ENCODE measurements around the gene ME1. TPM values are rescaled to one million over a fixed set of nuclear protein-coding genes. Genes with fewer than 3 reads are reported as not detected.

The ME1 gene
- polyA plus RNA-seq, 2 of the 4 experiments (the other 2 are of a cell fraction) = 59.1 to 60.6 TPM

GRCh38 chr6:83215131-83216047 lies 215.5 kb downstream of the ME1 start:
- no peaks in the 10 kb centered on the region for H3K4me1 ChIP-seq
- H3K4me2 ChIP-seq = no peak overlapping the region
- 47% methylated on average over 7 of the region's 7 CpGs for WGBS (ENCODE audit: missing lambda C conversion rate)
- DNase-seq (ENCODE audit: low read depth in 1 of 2, low spot score in 1 of 2) (peak; percentile 10 to 53), ATAC-seq (peak; percentile 93 to 95), FAIRE-seq (no peak)
- ChIA-PET POLR2A (no interaction called here), CTCF (interaction anchor here (0.6 to 4.0 kb wide), 16 partner anchors 9 to 387 kb away, joined by 3 to 38 read pairs (median 5); partner anchors contain the start of genes DOP1A, PRSS35 and UBE3D)
- H3K9me3 ChIP-seq = no peaks in the 10 kb centered on the region
- H3K4me3 ChIP-seq = no peak overlapping the region
- TF ChIP-seq RAD21 (conservative IDR thresholded peaks at IDR 0.05 in 1 of 2, IDR thresholded peaks at IDR 0.05 in 1 of 2) = peak; percentile 42 to 50; a peak in 4 of 5 replicates
- TF ChIP-seq SMC3 (IDR thresholded peaks at IDR 0.05) = 0 out of 3 replicates have a peak, but pooled peaks have one; percentile 35
- no peak for TF ChIP-seq RFX5 (IDR thresholded peaks at IDR 0.05)
- TF ChIP-seq CTCF (IDR thresholded peaks at IDR 0.05) = peak; percentile 56
- H3K27ac ChIP-seq = no peak overlapping the region

GRCh38 chr6:83202031-83202430 lies 228.8 kb downstream of the ME1 start:
- DNase-seq (ENCODE audit: low read depth in 1 of 2, low spot score in 1 of 2) = no peak
- CTCF ChIA-PET = no interaction called here
- POLR2A ChIA-PET = no interaction called here
- no peak overlapping the region for H3K4me3 ChIP-seq
- WGBS (ENCODE audit: missing lambda C conversion rate) = 77% methylated on average over 4 of the region's 4 CpGs
- no peaks in the 10 kb centered on the region for H3K4me1 ChIP-seq
- no peak overlapping the region for H3K4me2 ChIP-seq
- TF ChIP-seq JUN (IDR thresholded peaks at IDR 0.05) = no peak
- no peak for TF ChIP-seq EHF (CRISPR knock-in tag; IDR thresholded peaks at IDR 0.05)
- no peak for TF ChIP-seq MAX (IDR thresholded peaks at IDR 0.05)
- no peak for TF ChIP-seq ELK1 (IDR thresholded peaks at IDR 0.05; ENCODE audit: low read depth, low read length)
- no peak for TF ChIP-seq NR3C1 (IDR thresholded peaks at IDR 0.05)
- no peak for TF ChIP-seq CHD4 (IDR thresholded peaks at IDR 0.05; ENCODE audit: borderline replicate concordance)
- no peak for TF ChIP-seq USF2 (IDR thresholded peaks at IDR 0.05)
- no peak for TF ChIP-seq ESRRA (IDR thresholded peaks at IDR 0.05; ENCODE audit: borderline replicate concordance, low read length)
- TF ChIP-seq HOXA7 (CRISPR knock-in tag; IDR thresholded peaks at IDR 0.05) = no peak
- ATAC-seq = no peak
- H3K9me3 ChIP-seq = no peaks in the 10 kb centered on the region
- FAIRE-seq = no peak
- no peak overlapping the region for H3K27ac ChIP-seq

GRCh38 chr6:83199863-83200225 lies 231.0 kb downstream of the ME1 start:
- ChIA-PET CTCF (interaction anchor here (1.0 to 1.1 kb wide), 2 partner anchors 13 to 134 kb away, joined by 3 read pairs; partner anchors contain the start of gene UBE3D), POLR2A (no interaction called here)
- no peaks in the 10 kb centered on the region for H3K9me3 ChIP-seq
- no peaks in the 10 kb centered on the region for H3K4me1 ChIP-seq
- FAIRE-seq (no peak), DNase-seq (ENCODE audit: low read depth in 1 of 2, low spot score in 1 of 2) (no peak), ATAC-seq (peak in 1 of 2 experiments; percentile 48; a peak in 3 of 6 replicates)
- no peak overlapping the region for H3K27ac ChIP-seq
- WGBS (ENCODE audit: missing lambda C conversion rate) = 18% methylated on average over 2 of the region's 2 CpGs
- TF ChIP-seq GATA3 (IDR thresholded peaks at IDR 0.05; ENCODE audit: borderline replicate concordance) (no peak), CHD4 (IDR thresholded peaks at IDR 0.05; ENCODE audit: borderline replicate concordance) (no peak), POLR2AphosphoS2 (conservative IDR thresholded peaks at IDR 0.05; ENCODE audit: low read length) (no peak), KDM1A (IDR thresholded peaks at IDR 0.05; ENCODE audit: low read depth) (no peak), CHD2 (IDR thresholded peaks at IDR 0.05; ENCODE audit: low read length, partially characterized antibody) (no peak), HOXB13 (CRISPR knock-in tag; IDR thresholded peaks at IDR 0.05; ENCODE audit: low read depth) (no peak), ZC3H11A (IDR thresholded peaks at IDR 0.05) (no peak), RNF2 (IDR thresholded peaks at IDR 0.05; ENCODE audit: borderline replicate concordance, low read depth) (no peak), FOXS1 (CRISPR knock-in tag; IDR thresholded peaks at IDR 0.05) (no peak), HEYL (CRISPR knock-in tag; IDR thresholded peaks at IDR 0.05) (no peak), RCOR1 (IDR thresholded peaks at IDR 0.05; ENCODE audit: low read depth, low read length) (no peak), USF2 (IDR thresholded peaks at IDR 0.05) (no peak), CBX8 (IDR thresholded peaks at IDR 0.05) (no peak)
- H3K4me2 ChIP-seq = no peak overlapping the region
- H3K4me3 ChIP-seq = no peak overlapping the region
